ENCODE measurements around the gene GATAD2B. TPM values are rescaled to one million over a fixed set of nuclear protein-coding genes. Genes with fewer than 3 reads are reported as not detected.

GATAD2B gene
- total RNA-seq (10 to 100 TPM; 16.4 to 37.4 (median 19.8) TPM), polyA plus RNA-seq (1 to 10 TPM; 1.8 to 7.9 (median 3.9) TPM)

DNA sequence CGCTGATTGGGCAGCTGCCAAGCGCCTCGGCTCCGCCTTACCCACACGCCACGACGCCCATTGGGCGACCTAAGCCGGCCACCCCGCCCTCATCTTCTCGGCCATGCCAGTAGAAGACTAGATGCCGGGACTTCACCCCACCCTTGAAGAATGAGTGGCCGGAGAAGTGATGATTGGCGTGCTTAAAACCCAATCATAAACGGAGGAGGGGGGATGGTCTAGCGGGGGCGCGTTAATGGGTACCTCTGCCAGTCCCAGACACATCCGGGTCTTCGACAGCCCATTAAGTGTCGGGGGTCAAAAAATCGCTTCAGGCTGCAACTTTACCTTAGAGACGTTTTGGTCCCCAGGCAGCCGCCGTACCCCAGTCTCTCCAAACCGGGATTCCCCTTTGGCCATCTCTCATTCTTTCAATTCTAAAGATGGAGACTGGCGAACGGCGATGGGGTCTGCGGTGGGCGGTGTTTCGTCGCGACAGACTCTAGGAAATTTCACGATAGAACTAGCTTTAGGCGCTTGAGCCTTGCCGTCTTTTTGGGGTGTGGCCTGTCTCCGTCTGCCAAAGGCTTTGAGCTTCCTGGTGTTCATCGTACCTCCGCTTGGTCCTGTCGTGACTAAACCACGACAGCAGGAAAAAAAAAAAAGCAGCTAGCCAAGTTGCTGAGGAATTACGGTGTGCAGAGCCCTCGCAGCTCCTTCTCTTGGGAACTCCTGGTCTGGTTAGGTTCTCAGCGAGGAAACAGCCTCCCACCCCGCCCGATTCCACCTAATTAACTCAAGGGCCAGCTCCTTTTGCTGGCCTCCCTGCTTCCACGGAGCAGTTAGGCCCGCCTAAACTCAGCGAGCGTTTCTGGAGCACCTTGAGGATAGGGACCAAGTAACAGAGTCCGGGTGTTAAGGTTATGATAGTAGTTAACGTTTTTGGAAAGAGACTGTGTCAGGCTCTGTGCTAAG, at the start of gene GATAD2B:
Gene GATAD2B, minus strand, starts transcription at position 1 of the 954 bp plus-strand sequence. CDS start 94,625 bp downstream, outside the sequence.
- peak within 1 kb of the TSS; percentile 75 to 99 (median 89) for H3K4me3 ChIP-seq
- peak; percentile 100 for DNase-seq
- peak within 1 kb of the TSS; percentile 86 to 98 (median 94) for H3K27ac ChIP-seq
- H3K36me3 ChIP-seq = no peaks in the 10 kb centered on the region
- no peaks in the 10 kb centered on the region for H3K27me3 ChIP-seq
- WGBS, 2 donors = 0% methylated on average over 53 of the region's 53 CpGs
- intact Hi-C loops (cut with DNase I) = loop anchor here (1.0 to 5.0 kb wide), 6 partner anchors 22 to 130 kb away; partner anchors contain the start of genes CRTC2 and RPS27
- H3K4me1 ChIP-seq = peaks cover 0 to 50% (median 42%) of the 10 kb centered on the region in 4 donors
- TF ChIP-seq, protein P1, sequence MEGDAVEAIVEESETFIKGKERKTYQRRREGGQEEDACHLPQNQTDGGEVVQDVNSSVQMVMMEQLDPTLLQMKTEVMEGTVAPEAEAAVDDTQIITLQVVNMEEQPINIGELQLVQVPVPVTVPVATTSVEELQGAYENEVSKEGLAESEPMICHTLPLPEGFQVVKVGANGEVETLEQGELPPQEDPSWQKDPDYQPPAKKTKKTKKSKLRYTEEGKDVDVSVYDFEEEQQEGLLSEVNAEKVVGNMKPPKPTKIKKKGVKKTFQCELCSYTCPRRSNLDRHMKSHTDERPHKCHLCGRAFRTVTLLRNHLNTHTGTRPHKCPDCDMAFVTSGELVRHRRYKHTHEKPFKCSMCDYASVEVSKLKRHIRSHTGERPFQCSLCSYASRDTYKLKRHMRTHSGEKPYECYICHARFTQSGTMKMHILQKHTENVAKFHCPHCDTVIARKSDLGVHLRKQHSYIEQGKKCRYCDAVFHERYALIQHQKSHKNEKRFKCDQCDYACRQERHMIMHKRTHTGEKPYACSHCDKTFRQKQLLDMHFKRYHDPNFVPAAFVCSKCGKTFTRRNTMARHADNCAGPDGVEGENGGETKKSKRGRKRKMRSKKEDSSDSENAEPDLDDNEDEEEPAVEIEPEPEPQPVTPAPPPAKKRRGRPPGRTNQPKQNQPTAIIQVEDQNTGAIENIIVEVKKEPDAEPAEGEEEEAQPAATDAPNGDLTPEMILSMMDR (IDR thresholded peaks at IDR 0.05) = no peak
- TF ChIP-seq POLR2AphosphoS5 (IDR thresholded peaks at IDR 0.05) (peak in 3 of 4 donors; percentile 45 to 69 (median 56)), POLR2A (IDR thresholded peaks at IDR 0.05) (no peak), EP300 (IDR thresholded peaks at IDR 0.05) (peak in 1 of 4 donors; percentile 40)
- H3K9me3 ChIP-seq = no peaks in the 10 kb centered on the region

DNA sequence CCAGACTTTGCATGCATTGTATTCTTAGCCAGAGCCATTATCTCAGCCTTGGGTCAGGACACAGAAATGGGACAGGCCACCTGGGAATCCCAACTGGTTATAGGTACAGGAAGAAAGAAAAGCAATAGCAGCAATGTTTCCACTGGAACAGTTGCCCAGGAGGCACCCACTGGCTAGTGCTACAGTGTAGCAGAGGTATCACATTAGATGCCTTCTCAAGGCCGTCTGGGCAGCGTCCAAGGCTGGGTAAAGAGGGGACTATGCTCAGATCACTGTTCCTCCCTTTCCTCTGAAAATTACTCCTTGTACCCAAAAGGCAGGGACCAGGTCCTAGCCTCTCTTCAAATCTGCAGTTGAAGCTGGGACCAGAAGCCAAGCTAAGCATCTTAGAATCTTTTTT, 47.6 kb upstream of the GATAD2B start:
- Histone ChIP-seq H3K27me3 (no peaks in the 10 kb centered on the region), H3K4me3 (no peak overlapping the region), H3K27ac (no peak overlapping the region), H3K9me3 (no peaks in the 10 kb centered on the region), H3K4me1 (peaks cover 0 to 24% (median 19%) of the 10 kb centered on the region in 4 donors), H3K36me3 (peaks cover 0 to 23% (median 16%) of the 10 kb centered on the region in 4 donors)
- intact Hi-C loops (cut with DNase I) = no loop called here
- TF ChIP-seq EP300 (IDR thresholded peaks at IDR 0.05) (no peak), POLR2A (IDR thresholded peaks at IDR 0.05) (no peak), POLR2AphosphoS5 (IDR thresholded peaks at IDR 0.05) (no peak)
- TF ChIP-seq, protein P1 (IDR thresholded peaks at IDR 0.05) = no peak
- no peak for DNase-seq
- 83 to 94% methylated on average over 2 of the region's 2 CpGs for WGBS, 2 donors

GRCh38 chr1:153968972-153969371, 46.2 kb upstream of the GATAD2B start:
- Histone ChIP-seq H3K36me3 (peaks cover 0 to 9% (median 4%) of the 10 kb centered on the region in 4 donors), H3K9me3 (no peaks in the 10 kb centered on the region), H3K4me1 (peaks cover 0 to 34% (median 27%) of the 10 kb centered on the region in 4 donors), H3K27me3 (no peaks in the 10 kb centered on the region), H3K27ac (no peak overlapping the region), H3K4me3 (no peak overlapping the region)
- TF ChIP-seq, protein P1 (IDR thresholded peaks at IDR 0.05) = no peak
- TF ChIP-seq EP300 (IDR thresholded peaks at IDR 0.05) (no peak), POLR2AphosphoS5 (IDR thresholded peaks at IDR 0.05) (no peak), POLR2A (IDR thresholded peaks at IDR 0.05) (no peak)
- WGBS, 2 donors = 76 to 88% methylated on average over 2 of the region's 2 CpGs
- intact Hi-C loops (cut with DNase I) = loop anchor here (2.0 kb wide), 1 partner anchor 16 kb away; no protein-coding TSS in a partner anchor
- no peak for DNase-seq

DNA sequence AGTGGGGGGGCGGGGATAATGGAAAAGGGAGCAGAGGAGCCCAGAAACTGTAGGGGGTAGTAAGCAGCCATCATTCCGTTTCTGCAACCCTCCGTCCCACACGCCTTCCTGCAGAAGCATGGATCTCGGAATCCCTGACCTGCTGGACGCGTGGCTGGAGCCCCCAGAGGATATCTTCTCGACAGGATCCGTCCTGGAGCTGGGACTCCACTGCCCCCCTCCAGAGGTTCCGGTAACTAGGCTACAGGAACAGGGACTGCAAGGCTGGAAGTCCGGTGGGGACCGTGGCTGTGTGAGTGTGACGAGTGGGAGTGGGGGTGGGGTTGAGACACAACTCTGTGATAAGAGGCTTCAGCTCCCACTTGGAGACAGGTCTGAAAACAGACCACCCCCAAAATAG, 45.6 kb upstream of the GATAD2B start:
- H3K27ac ChIP-seq = peak overlapping the region; percentile 82 to 93 (median 91)
- peaks cover 0 to 37% (median 28%) of the 10 kb centered on the region in 4 donors for H3K4me1 ChIP-seq
- 8 to 17% methylated on average over 13 of the region's 13 CpGs for WGBS, 2 donors
- TF ChIP-seq, protein P1 (IDR thresholded peaks at IDR 0.05) = no peak
- TF ChIP-seq EP300 (IDR thresholded peaks at IDR 0.05) = no peak
- no peak for TF ChIP-seq POLR2AphosphoS5 (IDR thresholded peaks at IDR 0.05)
- no peak for TF ChIP-seq POLR2A (IDR thresholded peaks at IDR 0.05)
- peak; percentile 70 for DNase-seq
- intact Hi-C loops (cut with DNase I) = loop anchor here (2.0 kb wide), 1 partner anchor 16 kb away; no protein-coding TSS in a partner anchor
- H3K9me3 ChIP-seq = no peaks in the 10 kb centered on the region
- H3K36me3 ChIP-seq = peaks cover 0 to 4% (median 0%) of the 10 kb centered on the region in 4 donors
- no peaks in the 10 kb centered on the region for H3K27me3 ChIP-seq
- H3K4me3 ChIP-seq = peak overlapping the region; percentile 45 to 59 (median 53)
